Hepatic stellate cell (primary cell): ENCODE data around the gene GTF3A.
A peak's percentile ranks its signal among the peaks of the same experiment; 100 is the strongest.
"Not testable (repeated sequence)": the region's sequence is repeated elsewhere in the genome, so short reads cannot be mapped to it uniquely, and the experiment has no call there.

Experiments used
- DNase-seq: peaks from one replicate; pipeline ENCODE4 v3.0.0; 2011; ENCODE audit warnings: low spot score

GTF3A gene

GRCh38 chr13:27424246-27425157 is at the start of gene GTF3A:
TSS of gene GTF3A (plus strand) at chr13:27424619.
- DNase-seq = peak; percentile 93

- DNase-seq = peak; percentile 90
Observed at GRCh38 chr13:27374650-27375049, 49.8 kb upstream of the GTF3A start.

- DNase-seq = peak; percentile 73
Observed at GRCh38 chr13:27375686-27376326, 48.6 kb upstream of the GTF3A start.

- no peak for DNase-seq
Observed at GRCh38 chr13:27379126-27379525, 45.3 kb upstream of the GTF3A start.

GRCh38 chr13:27379694-27380641 is 44.5 kb upstream of the GTF3A start:
- peak; percentile 51 for DNase-seq

GRCh38 chr13:27381601-27382000 is 42.8 kb upstream of the GTF3A start:
- DNase-seq = no peak

- DNase-seq = no peak
Observed at GRCh38 chr13:27383104-27383921, 41.1 kb upstream of the GTF3A start.

- DNase-seq = no peak
Observed at GRCh38 chr13:27384285-27384684, 40.1 kb upstream of the GTF3A start.

GRCh38 chr13:27388241-27388640 is 36.2 kb upstream of the GTF3A start:
- DNase-seq = no peak

GRCh38 chr13:27389891-27390290 is 34.5 kb upstream of the GTF3A start:
- DNase-seq = no peak

- no peak for DNase-seq
Observed at GRCh38 chr13:27391471-27391870, 32.9 kb upstream of the GTF3A start.

GRCh38 chr13:27393101-27393500 is 31.3 kb upstream of the GTF3A start:
- DNase-seq = no peak

- no peak for DNase-seq
Observed at GRCh38 chr13:27395007-27395510, 29.4 kb upstream of the GTF3A start.

GRCh38 chr13:27396252-27396846 is 28.1 kb upstream of the GTF3A start:
- no peak for DNase-seq

GRCh38 chr13:27398360-27398759 is 26.1 kb upstream of the GTF3A start:
- DNase-seq = no peak

GRCh38 chr13:27400405-27400804 is 24.0 kb upstream of the GTF3A start:
- DNase-seq = not testable (repeated sequence)

- no peak for DNase-seq
Observed at GRCh38 chr13:27401210-27401609, 23.2 kb upstream of the GTF3A start.

GRCh38 chr13:27403203-27403678 is 21.2 kb upstream of the GTF3A start:
- peak; percentile 51 for DNase-seq

GRCh38 chr13:27403727-27404385 is 20.6 kb upstream of the GTF3A start:
- DNase-seq = no peak

GRCh38 chr13:27404680-27405079 is 19.7 kb upstream of the GTF3A start:
- DNase-seq = no peak
